Hepatocyte (in vitro differentiated cells): Measurements from ENCODE around the gene SP8.

Source experiments
- CTCF ChIP-seq: fragments of 200-600 bp; sonication (generic); IDR thresholded peaks from 2 replicates; pipeline ENCODE4 v1.5.1; 2016; ENCODE audit warnings: antibody characterized with exemption, mild to moderate bottlenecking; ENCODE audit not compliant: poor library complexity
- EZH2 ChIP-seq: fragments of 200-600 bp; sonication (generic); IDR thresholded peaks from 2 replicates; pipeline ENCODE4 v1.6.1; 2016; ENCODE audit warnings: antibody characterized with exemption, mild to moderate bottlenecking, borderline replicate concordance
- EZH2phosphoT487 ChIP-seq: fragments of 200-600 bp; sonication (generic); IDR thresholded peaks from one replicate; pipeline ENCODE4 v1.6.1; 2018; ENCODE audit warnings: antibody characterized with exemption, mild to moderate bottlenecking, low read depth, moderate library complexity; ENCODE audit not compliant: unreplicated experiment, severe bottlenecking

- TF ChIP-seq CTCF (no peak), EZH2 (peak; percentile 91), EZH2phosphoT487 (no peak)
These were observed 7.2 kb upstream of the SP8 start for GRCh38 chr7:20793694-20794394.
